GM21737 (cell line): Measurements from ENCODE around the gene CP.

Source experiments
- ATAC-seq: cut with Tn5 transposase; IDR thresholded peaks from one replicate; pipeline ENCODE4 v1.9.1; 2021; ENCODE audit warnings: mild to moderate bottlenecking, moderate library complexity; ENCODE audit not compliant: unreplicated experiment

The CP gene

GRCh38 chr3:149128821-149129220, 92.8 kb downstream of the CP start:
- ATAC-seq: no peak

GRCh38 chr3:149122721-149123578, 98.7 kb downstream of the CP start:
- no peak for ATAC-seq
